Measurements from ENCODE around the gene DEDD.

GRCh38 chr1:161088587-161089110 is 43.8 kb downstream of the DEDD start:
- TF ChIP-seq, protein P1, sequence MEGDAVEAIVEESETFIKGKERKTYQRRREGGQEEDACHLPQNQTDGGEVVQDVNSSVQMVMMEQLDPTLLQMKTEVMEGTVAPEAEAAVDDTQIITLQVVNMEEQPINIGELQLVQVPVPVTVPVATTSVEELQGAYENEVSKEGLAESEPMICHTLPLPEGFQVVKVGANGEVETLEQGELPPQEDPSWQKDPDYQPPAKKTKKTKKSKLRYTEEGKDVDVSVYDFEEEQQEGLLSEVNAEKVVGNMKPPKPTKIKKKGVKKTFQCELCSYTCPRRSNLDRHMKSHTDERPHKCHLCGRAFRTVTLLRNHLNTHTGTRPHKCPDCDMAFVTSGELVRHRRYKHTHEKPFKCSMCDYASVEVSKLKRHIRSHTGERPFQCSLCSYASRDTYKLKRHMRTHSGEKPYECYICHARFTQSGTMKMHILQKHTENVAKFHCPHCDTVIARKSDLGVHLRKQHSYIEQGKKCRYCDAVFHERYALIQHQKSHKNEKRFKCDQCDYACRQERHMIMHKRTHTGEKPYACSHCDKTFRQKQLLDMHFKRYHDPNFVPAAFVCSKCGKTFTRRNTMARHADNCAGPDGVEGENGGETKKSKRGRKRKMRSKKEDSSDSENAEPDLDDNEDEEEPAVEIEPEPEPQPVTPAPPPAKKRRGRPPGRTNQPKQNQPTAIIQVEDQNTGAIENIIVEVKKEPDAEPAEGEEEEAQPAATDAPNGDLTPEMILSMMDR (conservative IDR thresholded peaks at IDR 0.05) = no peak
- TF ChIP-seq EZH2 (IDR thresholded peaks at IDR 0.05; ENCODE audit: low read depth) = no peak

All from PC-9 (cell line).